ENCODE results near the gene ARFGEF3.

ARFGEF3 gene

GRCh38 chr6:138297761-138298298, 136.1 kb downstream of the ARFGEF3 start:
- DNase-seq (ENCODE audit: extremely low read depth in 1 of 2, low read depth in 1 of 2): peak in 1 of 2 donors; percentile 2

GRCh38 chr6:138300469-138300868, 138.7 kb downstream of the ARFGEF3 start:
- DNase-seq (ENCODE audit: extremely low read depth in 1 of 2, low read depth in 1 of 2): no peak

DNA sequence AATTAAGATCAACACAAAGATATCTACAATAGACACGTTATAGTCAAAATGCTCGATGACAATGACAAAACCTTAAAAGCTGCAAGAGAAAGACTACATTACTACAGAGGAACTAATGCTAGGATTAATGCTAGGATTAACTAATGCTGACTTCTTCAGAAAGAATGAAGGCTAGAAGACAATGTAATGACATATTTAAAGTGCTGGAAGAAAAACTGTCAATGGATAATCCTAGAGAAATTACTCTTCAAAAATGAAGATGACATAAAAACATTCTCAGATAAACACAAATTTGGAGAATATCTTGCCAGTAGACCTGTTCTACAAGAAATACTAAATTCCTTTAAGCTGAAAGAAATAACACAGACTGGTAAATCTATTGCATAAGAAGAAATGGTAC, 140.8 kb downstream of the ARFGEF3 start:
- DNase-seq (ENCODE audit: extremely low read depth in 1 of 2, low read depth in 1 of 2): no peak

- no peak for DNase-seq (ENCODE audit: extremely low read depth in 1 of 2, low read depth in 1 of 2)
Observed at GRCh38 chr6:138307352-138307751, 145.6 kb downstream of the ARFGEF3 start.

DNA sequence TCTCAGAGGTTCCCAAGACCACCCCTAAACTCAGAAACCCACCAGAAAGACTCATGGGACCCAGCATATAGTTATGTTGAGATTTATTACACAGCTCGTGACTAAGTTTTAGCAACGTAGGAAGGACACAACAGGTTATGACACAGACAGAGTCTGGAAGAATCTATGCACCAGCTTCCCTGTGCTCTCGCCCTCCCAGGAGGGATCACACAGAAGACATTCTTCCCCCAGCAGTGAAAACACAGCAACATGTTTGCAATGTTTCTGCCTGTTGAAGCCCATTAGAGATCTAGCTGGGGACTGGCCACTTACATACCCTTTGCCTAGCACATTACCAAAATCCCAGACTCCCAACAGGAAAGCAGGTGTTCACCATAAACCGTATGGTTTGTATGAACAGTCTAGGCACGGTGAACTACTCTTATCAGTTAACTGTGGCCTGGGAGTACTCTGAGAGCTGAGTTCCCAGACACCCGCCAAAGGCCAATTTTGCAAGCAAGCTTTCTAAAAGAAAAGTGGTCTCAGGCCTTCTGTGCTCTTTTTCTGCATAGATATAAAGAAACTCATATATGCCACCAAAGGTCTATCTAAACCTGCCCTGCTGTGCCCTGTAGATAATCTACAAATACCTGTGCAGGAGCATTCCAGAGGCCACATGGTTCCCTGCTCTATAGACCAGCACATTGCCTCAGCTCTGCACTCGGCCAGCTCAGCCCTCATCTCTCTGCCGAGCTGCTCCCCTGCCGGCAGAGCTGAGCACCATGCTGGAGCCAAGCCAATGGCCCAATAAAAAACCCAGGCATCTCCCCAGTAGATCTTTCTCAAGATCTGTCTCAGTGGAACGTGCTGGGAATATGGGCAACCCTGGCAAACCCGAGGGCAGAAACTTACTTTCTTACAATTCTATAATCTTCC, 146.3 kb downstream of the ARFGEF3 start:
- no peak for DNase-seq (ENCODE audit: extremely low read depth in 1 of 2, low read depth in 1 of 2)

DNA sequence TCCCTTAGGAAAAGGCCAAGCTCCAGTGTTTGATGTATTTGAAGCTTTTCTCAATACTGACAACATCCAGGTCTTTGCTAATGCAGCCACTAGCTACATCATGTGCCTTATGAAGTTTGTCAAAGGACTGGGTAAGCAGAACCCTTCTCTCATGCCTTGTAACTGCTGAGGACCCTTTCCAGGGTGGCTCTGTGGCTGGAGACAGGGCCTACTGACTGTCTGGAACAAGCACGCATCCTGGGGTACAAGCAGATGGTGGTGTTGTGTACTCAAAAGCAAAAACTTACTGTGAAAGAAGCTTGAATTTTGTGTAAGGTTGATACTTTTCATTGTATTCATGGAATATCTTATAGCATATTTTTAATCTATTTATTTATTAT, 147.0 kb downstream of the ARFGEF3 start:
- DNase-seq (ENCODE audit: extremely low read depth in 1 of 2, low read depth in 1 of 2): no peak

- DNase-seq (ENCODE audit: extremely low read depth in 1 of 2, low read depth in 1 of 2): no peak
Observed at GRCh38 chr6:138309695-138310094, 148.0 kb downstream of the ARFGEF3 start.

DNA sequence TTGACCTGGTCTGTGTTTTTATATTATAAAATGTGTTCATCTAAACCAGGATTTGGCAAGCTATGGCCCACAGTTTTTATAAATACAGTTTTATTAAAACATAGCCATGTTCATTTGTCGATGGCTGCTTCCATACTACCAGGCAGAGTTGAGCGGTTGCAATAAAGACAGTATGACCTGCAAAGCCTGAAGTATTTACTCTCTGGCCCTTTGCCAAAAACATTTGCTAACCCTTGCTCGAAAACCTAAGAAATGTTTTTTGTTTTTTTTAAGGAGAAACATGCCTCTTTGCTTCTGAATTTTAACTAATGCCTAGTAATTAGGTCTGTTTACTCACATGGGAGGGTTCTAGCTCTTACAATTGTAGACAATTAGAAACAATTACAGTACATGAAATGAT, 148.6 kb downstream of the ARFGEF3 start:
- DNase-seq (ENCODE audit: extremely low read depth in 1 of 2, low read depth in 1 of 2): no peak

GRCh38 chr6:138310821-138311220, 149.1 kb downstream of the ARFGEF3 start:
- no peak for DNase-seq (ENCODE audit: extremely low read depth in 1 of 2, low read depth in 1 of 2)

DNA sequence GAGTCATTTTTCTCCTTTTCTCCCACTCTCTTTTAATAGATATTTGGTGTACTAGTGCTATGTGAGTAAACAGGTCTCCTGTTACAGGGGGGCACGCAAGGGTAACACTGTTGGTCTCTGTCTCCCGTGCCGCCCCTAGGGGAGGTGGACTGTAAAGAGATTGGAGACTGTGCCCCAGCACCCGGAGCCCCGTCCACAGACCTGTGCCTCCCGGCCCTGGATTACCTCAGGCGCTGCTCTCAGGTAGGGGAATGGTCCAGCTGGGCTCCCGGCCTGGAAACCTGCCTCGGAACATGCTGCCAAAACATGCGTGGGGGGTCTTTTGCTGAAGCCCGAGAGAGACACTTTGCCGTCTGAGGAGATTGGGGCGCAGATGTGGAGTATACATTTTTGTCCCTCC, 149.5 kb downstream of the ARFGEF3 start:
- DNase-seq (ENCODE audit: extremely low read depth in 1 of 2, low read depth in 1 of 2): no peak

DNA sequence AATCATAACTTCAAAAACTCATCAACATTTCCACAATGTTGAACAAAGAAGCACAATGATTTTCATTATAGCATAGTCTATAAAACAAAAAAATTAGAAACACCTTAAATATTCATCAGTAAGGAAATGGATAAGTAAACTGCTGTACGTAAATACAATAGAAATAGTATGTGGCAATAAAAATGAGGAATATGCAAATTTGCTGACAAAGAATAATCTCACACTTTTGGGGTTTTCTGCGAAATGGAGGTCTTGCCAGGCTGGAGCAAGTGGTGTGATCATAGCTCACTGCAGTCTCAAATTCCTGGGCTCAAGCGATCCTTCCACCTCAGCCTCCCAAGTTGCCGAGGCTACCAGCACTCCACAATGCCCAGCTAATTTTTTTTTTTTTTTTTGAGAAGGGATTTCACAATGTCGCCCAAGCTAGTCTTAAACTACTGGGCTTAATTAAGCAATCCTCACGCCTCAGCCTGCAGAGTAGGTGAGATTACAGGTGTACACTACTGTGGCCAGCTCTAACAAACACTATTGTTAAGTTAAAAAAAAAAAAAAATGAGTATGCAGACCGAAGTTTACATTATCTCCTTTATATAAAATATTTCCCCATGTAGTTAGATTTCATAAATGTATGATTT, 157.1 kb downstream of the ARFGEF3 start:
- no peak for DNase-seq (ENCODE audit: extremely low read depth in 1 of 2, low read depth in 1 of 2)

GRCh38 chr6:138321934-138322333, 160.2 kb downstream of the ARFGEF3 start:
- no peak for DNase-seq (ENCODE audit: extremely low read depth in 1 of 2, low read depth in 1 of 2)

GRCh38 chr6:138323821-138324220, 162.1 kb downstream of the ARFGEF3 start:
- DNase-seq (ENCODE audit: extremely low read depth in 1 of 2, low read depth in 1 of 2): no peak

DNA sequence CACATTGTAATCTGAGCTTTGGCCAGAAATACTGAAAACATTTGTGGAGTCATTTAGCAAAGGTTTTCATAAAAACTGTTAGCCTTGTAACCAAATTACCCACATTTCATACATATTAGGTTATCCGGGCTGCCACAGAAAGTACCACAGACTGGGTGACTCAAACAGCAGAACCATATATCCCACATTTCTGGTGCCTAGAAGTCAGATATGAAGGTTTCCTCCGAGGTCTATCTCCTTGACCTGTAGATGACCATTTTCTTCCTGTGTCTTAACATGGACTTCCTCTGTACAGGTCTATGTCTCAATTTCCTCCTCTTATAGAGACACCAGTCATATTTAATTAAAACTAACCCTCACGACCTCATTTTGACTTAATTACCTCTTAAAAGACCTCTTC, 166.5 kb downstream of the ARFGEF3 start:
- no peak for DNase-seq (ENCODE audit: extremely low read depth in 1 of 2, low read depth in 1 of 2)

GRCh38 chr6:138330763-138331162, 169.0 kb downstream of the ARFGEF3 start:
- no peak for DNase-seq (ENCODE audit: extremely low read depth in 1 of 2, low read depth in 1 of 2)

- no peak for DNase-seq (ENCODE audit: extremely low read depth in 1 of 2, low read depth in 1 of 2)
Observed at GRCh38 chr6:138331444-138331843, 169.7 kb downstream of the ARFGEF3 start.

GRCh38 chr6:138331984-138332383, 170.2 kb downstream of the ARFGEF3 start:
- no peak for DNase-seq (ENCODE audit: extremely low read depth in 1 of 2, low read depth in 1 of 2)

GRCh38 chr6:138334000-138334399, 172.3 kb downstream of the ARFGEF3 start:
- DNase-seq (ENCODE audit: extremely low read depth in 1 of 2, low read depth in 1 of 2): no peak

DNA sequence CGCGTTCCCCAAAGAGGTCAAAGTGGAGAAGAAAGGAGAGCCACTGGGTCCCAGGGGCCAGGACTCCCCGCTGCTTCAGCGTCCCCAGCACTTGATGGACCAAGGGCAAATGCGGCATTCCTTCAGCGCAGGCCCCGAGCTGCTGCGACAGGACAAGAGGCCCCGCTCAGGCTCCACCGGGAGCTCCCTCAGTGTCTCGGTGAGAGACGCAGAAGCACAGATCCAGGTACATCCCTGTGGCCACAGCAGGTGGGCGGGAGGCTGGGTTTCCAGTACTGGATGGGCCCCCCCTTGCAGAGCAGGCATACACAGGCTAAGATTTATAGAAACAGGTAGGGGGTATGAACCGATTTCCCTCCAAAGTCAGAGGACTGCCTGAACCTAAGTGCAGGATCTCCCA, 173.2 kb downstream of the ARFGEF3 start:
- DNase-seq (ENCODE audit: extremely low read depth in 1 of 2, low read depth in 1 of 2): no peak

DNA sequence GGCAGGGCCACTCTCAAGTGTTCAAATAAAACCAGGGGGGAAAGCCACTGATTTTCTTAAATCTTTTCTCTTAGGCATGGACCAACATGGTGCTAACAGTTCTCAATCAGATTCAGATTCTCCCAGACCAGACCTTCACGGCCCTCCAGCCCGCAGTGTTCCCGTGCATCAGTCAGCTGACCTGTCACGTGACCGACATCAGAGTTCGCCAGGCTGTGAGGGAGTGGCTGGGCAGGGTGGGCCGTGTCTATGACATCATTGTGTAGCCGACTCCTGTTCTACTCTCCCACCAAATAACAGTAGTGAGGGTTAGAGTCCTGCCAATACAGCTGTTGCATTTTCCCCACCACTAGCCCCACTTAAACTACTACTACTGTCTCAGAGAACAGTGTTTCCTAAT, 174.5 kb downstream of the ARFGEF3 start:
- no peak for DNase-seq (ENCODE audit: extremely low read depth in 1 of 2, low read depth in 1 of 2)

DNA sequence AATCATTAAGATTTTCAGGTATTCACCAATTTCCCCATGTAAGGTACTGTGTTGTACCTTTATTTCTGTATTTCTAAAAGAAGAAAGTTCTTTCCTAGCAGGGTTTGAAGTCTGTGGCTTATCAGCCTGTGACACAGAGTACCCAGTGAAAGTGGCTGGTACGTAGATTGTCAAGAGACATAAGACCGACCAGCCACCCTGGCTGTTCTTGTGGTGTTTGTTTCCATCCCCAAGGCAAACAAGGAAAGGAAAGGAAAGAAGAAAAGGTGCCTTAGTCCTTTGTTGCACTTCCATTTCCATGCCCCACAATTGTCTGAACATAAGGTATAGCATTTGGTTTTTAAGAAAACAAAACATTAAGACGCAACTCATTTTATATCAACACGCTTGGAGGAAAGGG, 175.3 kb downstream of the ARFGEF3 start:
- no peak for DNase-seq (ENCODE audit: extremely low read depth in 1 of 2, low read depth in 1 of 2)

GRCh38 chr6:138339024-138339423, 177.3 kb downstream of the ARFGEF3 start:
- no peak for DNase-seq (ENCODE audit: extremely low read depth in 1 of 2, low read depth in 1 of 2)

Measured in stimulated activated CD8-positive, alpha-beta memory T cell treated with anti-CD3 and anti-CD28 coated beads, Interleukin-7, amount 100 ng/mL, for 48 hours (primary cell).